Parathyroid adenoma (tissue), 2 donors: Measurements from ENCODE around the gene GMPR.

Experiments
- H2AFZ ChIP-seq: fragments of 300-600 bp; sonication (generic); one replicate; pipeline ENCODE4 v1.7.0; 2017; ENCODE audit warnings: antibody characterized with exemption, mild to moderate bottlenecking
- H3K27ac ChIP-seq: fragments of 300-600 bp; sonication (generic); one replicate; pipeline ENCODE4 v1.7.0; 2017
- H3K27me3 ChIP-seq: fragments of 300-600 bp; sonication (generic); one replicate; pipeline ENCODE4 v1.7.0; 2017; ENCODE audit warnings: low read length; ENCODE audit not compliant: control insufficient read depth, insufficient read depth
- H3K36me3 ChIP-seq: fragments of 300-600 bp; sonication (generic); one replicate; pipeline ENCODE4 v1.7.0; 2017; ENCODE audit warnings: low read length; ENCODE audit not compliant: control insufficient read depth, insufficient read depth
- H3K4me1 ChIP-seq: fragments of 300-600 bp; sonication (generic); one replicate; pipeline ENCODE4 v1.7.0; 2017; ENCODE audit warnings: control low read depth
- H3K4me2 ChIP-seq: fragments of 300-600 bp; sonication (generic); one replicate; pipeline ENCODE4 v1.7.0; 2017; ENCODE audit warnings: low read length
- H3K4me3 ChIP-seq: fragments of 300-600 bp; sonication (generic); one replicate; pipeline ENCODE4 v1.7.0; 2017; ENCODE audit warnings: low read depth, low read length
- H3K79me2 ChIP-seq: fragments of 300-600 bp; sonication (generic); one replicate; pipeline ENCODE4 v1.7.0; 2017; ENCODE audit warnings: control low read depth
- H3K9ac ChIP-seq: fragments of 300-600 bp; sonication (generic); one replicate; pipeline ENCODE4 v1.7.0; 2017; ENCODE audit warnings: mild to moderate bottlenecking
- H3K9me3 ChIP-seq: fragments of 300-600 bp; sonication (generic); one replicate; pipeline ENCODE4 v1.7.0; 2017; ENCODE audit warnings: low read length; ENCODE audit not compliant: control insufficient read depth
- CTCF ChIP-seq: fragments of 300-600 bp; sonication (generic); IDR thresholded peaks from one replicate; pipeline ENCODE4 v1.7.0; 2017; ENCODE audit warnings: antibody characterized with exemption, mild to moderate bottlenecking
- donor health status: primary hyperparathyroidism.

The GMPR gene

GRCh38 chr6:16344756-16345155 is 106.4 kb downstream of the GMPR start:
- Histone ChIP-seq H2AFZ (no peak overlapping the region), H3K27ac (no peak overlapping the region), H3K79me2 (no peaks in the 10 kb centered on the region), H3K9ac (no peak overlapping the region), H3K4me1 (no peaks in the 10 kb centered on the region), H3K27me3 (peaks cover 3% of the 10 kb centered on the region), H3K9me3 (no peaks in the 10 kb centered on the region), H3K36me3 (no peaks in the 10 kb centered on the region), H3K4me3 (no peak overlapping the region), H3K4me2 (no peak overlapping the region)
- no peak for TF ChIP-seq CTCF
